K562 (cell line): ENCODE results near the gene RAB27B. TPM values are rescaled to one million over a fixed set of nuclear protein-coding genes. Genes with fewer than 3 reads are reported as not detected.
A peak's percentile ranks its signal among the peaks of the same experiment; 100 is the strongest.

Experiments
- EWSR1 ChIP-seq: fragments of 450-650 bp; IDR thresholded peaks from 2 replicates; pipeline ENCODE4 v1.6.1; 2018; ENCODE audit warnings: borderline replicate concordance, mild to moderate bottlenecking, low read depth, moderate library complexity; ENCODE audit not compliant: partially characterized antibody
- FOXP1 ChIP-seq: sonication (generic); formaldehyde crosslinking; IDR thresholded peaks from 2 replicates; pipeline ENCODE4 v1.8.0; 2022; ENCODE audit warnings: mild to moderate bottlenecking, missing genetic modification reagents
- MEF2A ChIP-seq: IDR thresholded peaks from 2 replicates; pipeline ENCODE4 v1.6.1; 2011; ENCODE audit warnings: low read depth, mild to moderate bottlenecking, low read length, moderate library complexity; ENCODE audit not compliant: control insufficient read depth
- SMAD1 ChIP-seq: fragments of 150-350 bp; IDR thresholded peaks from 2 replicates; pipeline ENCODE4 v1.6.1; 2014; ENCODE audit warnings: low read length, low read depth; ENCODE audit not compliant: partially characterized antibody
- polyA plus RNA-seq, 8 experiments: library from polyadenylated mRNA; depleted of rRNA in 4 of 8; stranded (reverse) in 5 of 8; unstranded in 3 of 8; fragments of >200 nt; fragmentation: Nextera tagmentation in 2 of 8; fragmentation: Illumina TruSeq in 1 of 8; extraction: Ambion mirVana in 2 of 8; extraction: Trizol in 1 of 8; gene quantifications; 2 replicates each; pipeline versions ENCODE4 v1.2.1 to v1.2.3, GENCODE V29; 2011 to 2014; ENCODE audit warnings: inconsistent platforms in 1 of 8, missing spikeins in 1 of 8
- total RNA-seq, 7 experiments: library from RNA; depleted of rRNA in 6 of 7; stranded (reverse); fragments of >200 nt in 6 of 7; fragmentation: Illumina TruSeq in 2 of 7; extraction: Trizol in 2 of 7; gene quantifications; 2 replicates each; pipeline versions ENCODE4 v1.2.1 to v1.2.3, GENCODE V29; 2011 to 2021; ENCODE audit warnings: low replicate concordance in 1 of 7
- TF ChIP-seq, protein P1 (sequence below): fragments of 450-650 bp; IDR thresholded peaks from 2 replicates; pipeline ENCODE4 v1.6.1; 2016; ENCODE audit warnings: mild to moderate bottlenecking, moderate library complexity
- TF ChIP-seq, protein P2 (sequence below): fragments of 250-450 bp; sonication (Bioruptor Pico); IDR thresholded peaks from 2 replicates; pipeline ENCODE4 v1.5.0; 2020; ENCODE audit warnings: mild to moderate bottlenecking, borderline replicate concordance
- TF ChIP-seq, protein P3 (sequence below): sonication (generic); formaldehyde crosslinking; IDR thresholded peaks from 2 replicates; pipeline ENCODE4 v1.8.1; 2022; ENCODE audit warnings: missing genetic modification reagents

RAB27B gene
- total and polyA plus RNA-seq, 9 of the 15 experiments (the other 6 are each of a cell fraction or from before 2014, with no cell fraction given): 0.44 to 5.7 (median 1.2) TPM

- TF ChIP-seq, protein P1, sequence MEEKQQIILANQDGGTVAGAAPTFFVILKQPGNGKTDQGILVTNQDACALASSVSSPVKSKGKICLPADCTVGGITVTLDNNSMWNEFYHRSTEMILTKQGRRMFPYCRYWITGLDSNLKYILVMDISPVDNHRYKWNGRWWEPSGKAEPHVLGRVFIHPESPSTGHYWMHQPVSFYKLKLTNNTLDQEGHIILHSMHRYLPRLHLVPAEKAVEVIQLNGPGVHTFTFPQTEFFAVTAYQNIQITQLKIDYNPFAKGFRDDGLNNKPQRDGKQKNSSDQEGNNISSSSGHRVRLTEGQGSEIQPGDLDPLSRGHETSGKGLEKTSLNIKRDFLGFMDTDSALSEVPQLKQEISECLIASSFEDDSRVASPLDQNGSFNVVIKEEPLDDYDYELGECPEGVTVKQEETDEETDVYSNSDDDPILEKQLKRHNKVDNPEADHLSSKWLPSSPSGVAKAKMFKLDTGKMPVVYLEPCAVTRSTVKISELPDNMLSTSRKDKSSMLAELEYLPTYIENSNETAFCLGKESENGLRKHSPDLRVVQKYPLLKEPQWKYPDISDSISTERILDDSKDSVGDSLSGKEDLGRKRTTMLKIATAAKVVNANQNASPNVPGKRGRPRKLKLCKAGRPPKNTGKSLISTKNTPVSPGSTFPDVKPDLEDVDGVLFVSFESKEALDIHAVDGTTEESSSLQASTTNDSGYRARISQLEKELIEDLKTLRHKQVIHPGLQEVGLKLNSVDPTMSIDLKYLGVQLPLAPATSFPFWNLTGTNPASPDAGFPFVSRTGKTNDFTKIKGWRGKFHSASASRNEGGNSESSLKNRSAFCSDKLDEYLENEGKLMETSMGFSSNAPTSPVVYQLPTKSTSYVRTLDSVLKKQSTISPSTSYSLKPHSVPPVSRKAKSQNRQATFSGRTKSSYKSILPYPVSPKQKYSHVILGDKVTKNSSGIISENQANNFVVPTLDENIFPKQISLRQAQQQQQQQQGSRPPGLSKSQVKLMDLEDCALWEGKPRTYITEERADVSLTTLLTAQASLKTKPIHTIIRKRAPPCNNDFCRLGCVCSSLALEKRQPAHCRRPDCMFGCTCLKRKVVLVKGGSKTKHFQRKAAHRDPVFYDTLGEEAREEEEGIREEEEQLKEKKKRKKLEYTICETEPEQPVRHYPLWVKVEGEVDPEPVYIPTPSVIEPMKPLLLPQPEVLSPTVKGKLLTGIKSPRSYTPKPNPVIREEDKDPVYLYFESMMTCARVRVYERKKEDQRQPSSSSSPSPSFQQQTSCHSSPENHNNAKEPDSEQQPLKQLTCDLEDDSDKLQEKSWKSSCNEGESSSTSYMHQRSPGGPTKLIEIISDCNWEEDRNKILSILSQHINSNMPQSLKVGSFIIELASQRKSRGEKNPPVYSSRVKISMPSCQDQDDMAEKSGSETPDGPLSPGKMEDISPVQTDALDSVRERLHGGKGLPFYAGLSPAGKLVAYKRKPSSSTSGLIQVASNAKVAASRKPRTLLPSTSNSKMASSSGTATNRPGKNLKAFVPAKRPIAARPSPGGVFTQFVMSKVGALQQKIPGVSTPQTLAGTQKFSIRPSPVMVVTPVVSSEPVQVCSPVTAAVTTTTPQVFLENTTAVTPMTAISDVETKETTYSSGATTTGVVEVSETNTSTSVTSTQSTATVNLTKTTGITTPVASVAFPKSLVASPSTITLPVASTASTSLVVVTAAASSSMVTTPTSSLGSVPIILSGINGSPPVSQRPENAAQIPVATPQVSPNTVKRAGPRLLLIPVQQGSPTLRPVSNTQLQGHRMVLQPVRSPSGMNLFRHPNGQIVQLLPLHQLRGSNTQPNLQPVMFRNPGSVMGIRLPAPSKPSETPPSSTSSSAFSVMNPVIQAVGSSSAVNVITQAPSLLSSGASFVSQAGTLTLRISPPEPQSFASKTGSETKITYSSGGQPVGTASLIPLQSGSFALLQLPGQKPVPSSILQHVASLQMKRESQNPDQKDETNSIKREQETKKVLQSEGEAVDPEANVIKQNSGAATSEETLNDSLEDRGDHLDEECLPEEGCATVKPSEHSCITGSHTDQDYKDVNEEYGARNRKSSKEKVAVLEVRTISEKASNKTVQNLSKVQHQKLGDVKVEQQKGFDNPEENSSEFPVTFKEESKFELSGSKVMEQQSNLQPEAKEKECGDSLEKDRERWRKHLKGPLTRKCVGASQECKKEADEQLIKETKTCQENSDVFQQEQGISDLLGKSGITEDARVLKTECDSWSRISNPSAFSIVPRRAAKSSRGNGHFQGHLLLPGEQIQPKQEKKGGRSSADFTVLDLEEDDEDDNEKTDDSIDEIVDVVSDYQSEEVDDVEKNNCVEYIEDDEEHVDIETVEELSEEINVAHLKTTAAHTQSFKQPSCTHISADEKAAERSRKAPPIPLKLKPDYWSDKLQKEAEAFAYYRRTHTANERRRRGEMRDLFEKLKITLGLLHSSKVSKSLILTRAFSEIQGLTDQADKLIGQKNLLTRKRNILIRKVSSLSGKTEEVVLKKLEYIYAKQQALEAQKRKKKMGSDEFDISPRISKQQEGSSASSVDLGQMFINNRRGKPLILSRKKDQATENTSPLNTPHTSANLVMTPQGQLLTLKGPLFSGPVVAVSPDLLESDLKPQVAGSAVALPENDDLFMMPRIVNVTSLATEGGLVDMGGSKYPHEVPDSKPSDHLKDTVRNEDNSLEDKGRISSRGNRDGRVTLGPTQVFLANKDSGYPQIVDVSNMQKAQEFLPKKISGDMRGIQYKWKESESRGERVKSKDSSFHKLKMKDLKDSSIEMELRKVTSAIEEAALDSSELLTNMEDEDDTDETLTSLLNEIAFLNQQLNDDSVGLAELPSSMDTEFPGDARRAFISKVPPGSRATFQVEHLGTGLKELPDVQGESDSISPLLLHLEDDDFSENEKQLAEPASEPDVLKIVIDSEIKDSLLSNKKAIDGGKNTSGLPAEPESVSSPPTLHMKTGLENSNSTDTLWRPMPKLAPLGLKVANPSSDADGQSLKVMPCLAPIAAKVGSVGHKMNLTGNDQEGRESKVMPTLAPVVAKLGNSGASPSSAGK: peak; percentile 27; the same call in 1 of the 2 replicates
- TF ChIP-seq FOXP1 (CRISPR knock-in tag) (no peak), SMAD1 (no peak), EWSR1 (no peak), MEF2A (no peak)
- TF ChIP-seq, protein P2, sequence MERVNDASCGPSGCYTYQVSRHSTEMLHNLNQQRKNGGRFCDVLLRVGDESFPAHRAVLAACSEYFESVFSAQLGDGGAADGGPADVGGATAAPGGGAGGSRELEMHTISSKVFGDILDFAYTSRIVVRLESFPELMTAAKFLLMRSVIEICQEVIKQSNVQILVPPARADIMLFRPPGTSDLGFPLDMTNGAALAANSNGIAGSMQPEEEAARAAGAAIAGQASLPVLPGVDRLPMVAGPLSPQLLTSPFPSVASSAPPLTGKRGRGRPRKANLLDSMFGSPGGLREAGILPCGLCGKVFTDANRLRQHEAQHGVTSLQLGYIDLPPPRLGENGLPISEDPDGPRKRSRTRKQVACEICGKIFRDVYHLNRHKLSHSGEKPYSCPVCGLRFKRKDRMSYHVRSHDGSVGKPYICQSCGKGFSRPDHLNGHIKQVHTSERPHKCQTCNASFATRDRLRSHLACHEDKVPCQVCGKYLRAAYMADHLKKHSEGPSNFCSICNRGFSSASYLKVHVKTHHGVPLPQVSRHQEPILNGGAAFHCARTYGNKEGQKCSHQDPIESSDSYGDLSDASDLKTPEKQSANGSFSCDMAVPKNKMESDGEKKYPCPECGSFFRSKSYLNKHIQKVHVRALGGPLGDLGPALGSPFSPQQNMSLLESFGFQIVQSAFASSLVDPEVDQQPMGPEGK (CRISPR knock-in tag): no peak
- TF ChIP-seq, protein P3, sequence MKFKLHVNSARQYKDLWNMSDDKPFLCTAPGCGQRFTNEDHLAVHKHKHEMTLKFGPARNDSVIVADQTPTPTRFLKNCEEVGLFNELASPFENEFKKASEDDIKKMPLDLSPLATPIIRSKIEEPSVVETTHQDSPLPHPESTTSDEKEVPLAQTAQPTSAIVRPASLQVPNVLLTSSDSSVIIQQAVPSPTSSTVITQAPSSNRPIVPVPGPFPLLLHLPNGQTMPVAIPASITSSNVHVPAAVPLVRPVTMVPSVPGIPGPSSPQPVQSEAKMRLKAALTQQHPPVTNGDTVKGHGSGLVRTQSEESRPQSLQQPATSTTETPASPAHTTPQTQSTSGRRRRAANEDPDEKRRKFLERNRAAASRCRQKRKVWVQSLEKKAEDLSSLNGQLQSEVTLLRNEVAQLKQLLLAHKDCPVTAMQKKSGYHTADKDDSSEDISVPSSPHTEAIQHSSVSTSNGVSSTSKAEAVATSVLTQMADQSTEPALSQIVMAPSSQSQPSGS (CRISPR knock-in tag): no peak
These were observed 95.2 kb downstream of the RAB27B start (continued) for GRCh38 chr18:54923339-54923956.
